HG02610 (cell line): ENCODE measurements around the gene CDS2.

Experiments used
- ATAC-seq: cut with Tn5 transposase; IDR thresholded peaks from one replicate; pipeline ENCODE4 v1.9.1; 2021; ENCODE audit warnings: mild to moderate bottlenecking, moderate library complexity; ENCODE audit not compliant: unreplicated experiment

CDS2 gene

GRCh38 chr20:5205348-5206210, 78.8 kb downstream of the CDS2 start:
- ATAC-seq = peak; percentile 91

GRCh38 chr20:5207138-5207537, 80.3 kb downstream of the CDS2 start:
- ATAC-seq = no peak

GRCh38 chr20:5211803-5212714, 85.3 kb downstream of the CDS2 start:
- no peak for ATAC-seq

GRCh38 chr20:5212907-5213487, 86.2 kb downstream of the CDS2 start:
- no peak for ATAC-seq

GRCh38 chr20:5214826-5215225, 88.0 kb downstream of the CDS2 start:
- no peak for ATAC-seq

GRCh38 chr20:5215672-5216304, 89.0 kb downstream of the CDS2 start:
- ATAC-seq = no peak

GRCh38 chr20:5216663-5217062, 89.9 kb downstream of the CDS2 start:
- no peak for ATAC-seq

GRCh38 chr20:5217616-5218015, 90.8 kb downstream of the CDS2 start:
- no peak for ATAC-seq

- ATAC-seq = no peak
Measured at GRCh38 chr20:5220321-5221060, 93.7 kb downstream of the CDS2 start.

- ATAC-seq = no peak
Measured at GRCh38 chr20:5221061-5221430, 94.2 kb downstream of the CDS2 start.

- no peak for ATAC-seq
Measured at GRCh38 chr20:5222919-5223634, 96.3 kb downstream of the CDS2 start.

- no peak for ATAC-seq
Measured at GRCh38 chr20:5230544-5230943, 103.7 kb downstream of the CDS2 start.

GRCh38 chr20:5234158-5234557, 107.3 kb downstream of the CDS2 start:
- ATAC-seq = no peak

- ATAC-seq = no peak
Measured at GRCh38 chr20:5234978-5235377, 108.2 kb downstream of the CDS2 start.
